Hepatocyte (in vitro differentiated cells): Measurements from ENCODE around the gene RPTOR. TPM values are rescaled to one million over a fixed set of nuclear protein-coding genes. Genes with fewer than 3 reads are reported as not detected.

ENCODE experiments used
- DNase-seq: peaks from one replicate; pipeline ENCODE4 v3.0.0-alpha.2; 2016; ENCODE audit warnings: low spot score
- H2AFZ ChIP-seq: fragments of 200-600 bp; sonication (generic); 2 replicates; pipeline ENCODE4 v1.6.0; 2016; ENCODE audit warnings: antibody characterized with exemption, mild to moderate bottlenecking
- H3K27ac ChIP-seq: fragments of 200-600 bp; sonication (generic); 2 replicates; pipeline ENCODE4 v1.5.1; 2016; ENCODE audit warnings: mild to moderate bottlenecking
- H3K27me3 ChIP-seq: fragments of 200-600 bp; sonication (generic); 2 replicates; pipeline ENCODE4 v1.6.1; 2016
- H3K36me3 ChIP-seq: fragments of 200-600 bp; sonication (generic); replicated peaks from 2 replicates; pipeline ENCODE4 v1.5.1; 2016; ENCODE audit warnings: low read depth; ENCODE audit not compliant: insufficient read depth
- H3K4me1 ChIP-seq: fragments of 200-600 bp; sonication (generic); 2 replicates; pipeline ENCODE4 v1.5.1; 2016; ENCODE audit warnings: mild to moderate bottlenecking, moderate library complexity; ENCODE audit not compliant: insufficient read depth
- H3K4me2 ChIP-seq: fragments of 200-600 bp; sonication (generic); 2 replicates; pipeline ENCODE4 v1.6.0; 2016
- H3K4me3 ChIP-seq: fragments of 200-600 bp; sonication (generic); 2 replicates; pipeline ENCODE4 v1.5.1; 2016; ENCODE audit warnings: mild to moderate bottlenecking
- H3K79me2 ChIP-seq: fragments of 200-600 bp; sonication (generic); 2 replicates; pipeline ENCODE4 v1.6.0; 2017; ENCODE audit warnings: mild to moderate bottlenecking
- H3K9me2 ChIP-seq: fragments of 200-600 bp; sonication (generic); replicated peaks from 2 replicates; pipeline ENCODE4 v1.6.0; 2017; ENCODE audit warnings: mild to moderate bottlenecking; ENCODE audit not compliant: insufficient read depth
- H3K9me3 ChIP-seq: fragments of 200-600 bp; sonication (generic); 2 replicates; pipeline ENCODE4 v1.5.1; 2016; ENCODE audit warnings: low read depth, mild to moderate bottlenecking
- H4K20me1 ChIP-seq: fragments of 200-600 bp; sonication (generic); 2 replicates; pipeline ENCODE4 v1.6.0; 2016; ENCODE audit warnings: mild to moderate bottlenecking; ENCODE audit not compliant: insufficient read depth, poor library complexity, severe bottlenecking
- EZH2 ChIP-seq: fragments of 200-600 bp; sonication (generic); IDR thresholded peaks from 2 replicates; pipeline ENCODE4 v1.6.1; 2016; ENCODE audit warnings: antibody characterized with exemption, mild to moderate bottlenecking, borderline replicate concordance
- EZH2phosphoT487 ChIP-seq: fragments of 200-600 bp; sonication (generic); IDR thresholded peaks from one replicate; pipeline ENCODE4 v1.6.1; 2018; ENCODE audit warnings: antibody characterized with exemption, mild to moderate bottlenecking, low read depth, moderate library complexity; ENCODE audit not compliant: unreplicated experiment, severe bottlenecking
- WGBS: methylation state at CpG from one replicate; pipeline ENCODE4 v1.1.6; 2016; ENCODE audit warnings: low lambda C conversion rate; ENCODE audit errors: missing lambda C conversion rate; 5-methylcytosine and 5-hydroxymethylcytosine counted together
- polyA plus RNA-seq: library from polyadenylated mRNA; unstranded; fragments of >200 nt; fragmentation: Nextera tagmentation; extraction: Ambion mirVana; gene quantifications from 2 replicates; pipeline ENCODE4 v1.2.1, GENCODE V29; 2016
- total RNA-seq: library from RNA; depleted of rRNA; stranded (reverse); fragments of >200 nt; gene quantifications from 2 replicates; pipeline ENCODE4 v1.2.3, GENCODE V29; 2014
- TF ChIP-seq, protein P1 (sequence below): fragments of 200-600 bp; sonication (generic); IDR thresholded peaks from 2 replicates; pipeline ENCODE4 v1.5.1; 2016; ENCODE audit warnings: antibody characterized with exemption, mild to moderate bottlenecking; ENCODE audit not compliant: poor library complexity

Gene RPTOR
- total RNA-seq = 11.9 and 20.6 TPM in 2 replicates
- 12.5 and 14.1 TPM in 2 replicates for polyA plus RNA-seq

- H3K4me1 ChIP-seq = peaks cover 14% of the 10 kb centered on the region
- peak within 1 kb of the TSS; percentile 83 for H3K27ac ChIP-seq
- peak within 1 kb of the TSS; percentile 62 for H3K4me3 ChIP-seq
- H3K36me3 ChIP-seq = no peaks in the 10 kb centered on the region
- H3K9me2 ChIP-seq = no peaks in the 10 kb centered on the region
- H3K79me2 ChIP-seq = peaks cover 51% of the 10 kb centered on the region
- no peaks in the 10 kb centered on the region for H3K9me3 ChIP-seq
- no peaks in the 10 kb centered on the region for H3K27me3 ChIP-seq
- no peak for TF ChIP-seq EZH2
- TF ChIP-seq EZH2phosphoT487 = no peak
- TF ChIP-seq, protein P1, sequence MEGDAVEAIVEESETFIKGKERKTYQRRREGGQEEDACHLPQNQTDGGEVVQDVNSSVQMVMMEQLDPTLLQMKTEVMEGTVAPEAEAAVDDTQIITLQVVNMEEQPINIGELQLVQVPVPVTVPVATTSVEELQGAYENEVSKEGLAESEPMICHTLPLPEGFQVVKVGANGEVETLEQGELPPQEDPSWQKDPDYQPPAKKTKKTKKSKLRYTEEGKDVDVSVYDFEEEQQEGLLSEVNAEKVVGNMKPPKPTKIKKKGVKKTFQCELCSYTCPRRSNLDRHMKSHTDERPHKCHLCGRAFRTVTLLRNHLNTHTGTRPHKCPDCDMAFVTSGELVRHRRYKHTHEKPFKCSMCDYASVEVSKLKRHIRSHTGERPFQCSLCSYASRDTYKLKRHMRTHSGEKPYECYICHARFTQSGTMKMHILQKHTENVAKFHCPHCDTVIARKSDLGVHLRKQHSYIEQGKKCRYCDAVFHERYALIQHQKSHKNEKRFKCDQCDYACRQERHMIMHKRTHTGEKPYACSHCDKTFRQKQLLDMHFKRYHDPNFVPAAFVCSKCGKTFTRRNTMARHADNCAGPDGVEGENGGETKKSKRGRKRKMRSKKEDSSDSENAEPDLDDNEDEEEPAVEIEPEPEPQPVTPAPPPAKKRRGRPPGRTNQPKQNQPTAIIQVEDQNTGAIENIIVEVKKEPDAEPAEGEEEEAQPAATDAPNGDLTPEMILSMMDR = no peak
- DNase-seq = peak; percentile 92
- peak within 1 kb of the TSS; percentile 93 for H2AFZ ChIP-seq
- 1% methylated on average over 48 of the region's 49 CpGs for WGBS
- peaks cover 4% of the 10 kb centered on the region for H4K20me1 ChIP-seq
- peak within 1 kb of the TSS; percentile 94 for H3K4me2 ChIP-seq
Measured at GRCh38 chr17:80544655-80545498, at the start of gene RPTOR. Gene RPTOR, plus strand, starts transcription at chr17:80544838. Its CDS starts 792 bp downstream, at chr17:80545630.

GRCh38 chr17:80497726-80498241, 46.9 kb upstream of the RPTOR start:
- Histone ChIP-seq H3K9me3 (no peaks in the 10 kb centered on the region), H3K4me3 (no peak overlapping the region), H4K20me1 (no peaks in the 10 kb centered on the region), H3K4me1 (no peaks in the 10 kb centered on the region), H3K79me2 (no peaks in the 10 kb centered on the region), H3K27me3 (peaks cover 3% of the 10 kb centered on the region), H2AFZ (no peak overlapping the region), H3K27ac (no peak overlapping the region), H3K9me2 (no peaks in the 10 kb centered on the region), H3K4me2 (no peak overlapping the region), H3K36me3 (no peaks in the 10 kb centered on the region)
- TF ChIP-seq EZH2 (no peak), EZH2phosphoT487 (no peak)
- TF ChIP-seq, protein P1 = no peak
- WGBS = 82% methylated on average over 10 of the region's 10 CpGs
- DNase-seq = no peak

DNA sequence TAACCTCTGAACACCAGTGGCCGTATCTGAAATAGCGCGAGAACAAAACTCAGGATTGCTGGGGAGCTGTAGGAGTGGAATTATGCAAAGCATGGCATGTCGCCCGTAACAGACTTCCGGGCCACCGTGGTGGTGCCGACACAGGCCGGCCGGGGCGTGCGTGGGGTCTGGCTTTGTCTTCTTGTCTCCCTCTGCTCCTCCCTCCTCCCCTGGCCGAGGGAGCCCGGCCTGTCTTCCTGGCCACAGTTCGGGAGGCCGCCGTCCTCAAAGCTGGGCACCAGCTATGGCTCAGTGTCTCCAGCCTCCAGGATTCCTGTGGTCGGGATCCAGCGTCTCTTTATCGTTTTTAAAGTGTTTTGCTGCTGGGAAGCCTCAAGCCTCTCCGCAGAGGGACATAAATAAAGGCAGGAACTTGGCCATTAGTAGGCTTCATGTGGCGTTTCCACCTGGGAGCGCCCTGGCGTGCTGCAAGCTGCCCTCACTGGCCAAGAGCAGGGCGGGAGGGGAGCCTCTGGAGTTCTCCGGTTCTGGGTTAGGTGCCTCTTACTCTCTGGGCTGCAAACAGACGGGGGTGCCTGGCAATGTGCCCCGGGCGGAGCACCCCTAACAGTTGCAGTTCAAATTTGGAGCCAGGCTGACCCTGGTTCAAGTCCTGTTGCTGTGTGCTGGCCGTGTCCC, 46.3 kb upstream of the RPTOR start:
- no peak overlapping the region for H3K4me3 ChIP-seq
- H2AFZ ChIP-seq = no peak overlapping the region
- WGBS = 76% methylated on average over 30 of the region's 30 CpGs
- no peak for DNase-seq
- TF ChIP-seq EZH2phosphoT487 = no peak
- TF ChIP-seq, protein P1 = no peak
- TF ChIP-seq EZH2 = no peak
- no peaks in the 10 kb centered on the region for H3K36me3 ChIP-seq
- H3K9me2 ChIP-seq = no peaks in the 10 kb centered on the region
- H3K4me2 ChIP-seq = no peak overlapping the region
- H4K20me1 ChIP-seq = no peaks in the 10 kb centered on the region
- H3K79me2 ChIP-seq = no peaks in the 10 kb centered on the region
- H3K4me1 ChIP-seq = no peaks in the 10 kb centered on the region
- no peaks in the 10 kb centered on the region for H3K9me3 ChIP-seq
- H3K27ac ChIP-seq = no peak overlapping the region
- peaks cover 3% of the 10 kb centered on the region for H3K27me3 ChIP-seq
